ENCODE measurements around the gene COPS4.

- TF ChIP-seq, protein P1, sequence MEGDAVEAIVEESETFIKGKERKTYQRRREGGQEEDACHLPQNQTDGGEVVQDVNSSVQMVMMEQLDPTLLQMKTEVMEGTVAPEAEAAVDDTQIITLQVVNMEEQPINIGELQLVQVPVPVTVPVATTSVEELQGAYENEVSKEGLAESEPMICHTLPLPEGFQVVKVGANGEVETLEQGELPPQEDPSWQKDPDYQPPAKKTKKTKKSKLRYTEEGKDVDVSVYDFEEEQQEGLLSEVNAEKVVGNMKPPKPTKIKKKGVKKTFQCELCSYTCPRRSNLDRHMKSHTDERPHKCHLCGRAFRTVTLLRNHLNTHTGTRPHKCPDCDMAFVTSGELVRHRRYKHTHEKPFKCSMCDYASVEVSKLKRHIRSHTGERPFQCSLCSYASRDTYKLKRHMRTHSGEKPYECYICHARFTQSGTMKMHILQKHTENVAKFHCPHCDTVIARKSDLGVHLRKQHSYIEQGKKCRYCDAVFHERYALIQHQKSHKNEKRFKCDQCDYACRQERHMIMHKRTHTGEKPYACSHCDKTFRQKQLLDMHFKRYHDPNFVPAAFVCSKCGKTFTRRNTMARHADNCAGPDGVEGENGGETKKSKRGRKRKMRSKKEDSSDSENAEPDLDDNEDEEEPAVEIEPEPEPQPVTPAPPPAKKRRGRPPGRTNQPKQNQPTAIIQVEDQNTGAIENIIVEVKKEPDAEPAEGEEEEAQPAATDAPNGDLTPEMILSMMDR (IDR thresholded peaks at IDR 0.05): no peak
- TF ChIP-seq EZH2 (IDR thresholded peaks at IDR 0.05) (no peak), EZH2phosphoT487 (IDR thresholded peaks at IDR 0.05) (no peak)
Observed at GRCh38 chr4:83036991-83037665, 2.1 kb downstream of the COPS4 start.

All from neural progenitor cell (in vitro differentiated cells).